ENCODE data around the gene SLC25A29. TPM values are rescaled to one million over a fixed set of nuclear protein-coding genes. Genes with fewer than 3 reads are reported as not detected.
"Not testable (repeated sequence)": the region's sequence is repeated elsewhere in the genome, so short reads cannot be mapped to it uniquely, and the experiment has no call there.

SLC25A29 gene
- polyA plus RNA-seq, 4 donors, result 8.3 to 32.7 (median 14.8) TPM

- not testable (repeated sequence) for H3K27ac ChIP-seq (ENCODE audit: low read depth in 1 of 3, low read length in 2 of 3); H3K4me1 ChIP-seq (ENCODE audit: control insufficient read depth in 3 of 3, insufficient read depth in 2 of 3, low read depth in 1 of 3, low read length in 2 of 3)
- WGBS, 3 donors, result 12 to 22% (median 20%) methylated on average over 18 of the region's 18 CpGs
Observed at GRCh38 chr14:100312110-100312876, 6.0 kb upstream of the SLC25A29 start.

GRCh38 chr14:100309028-100309737, 2.9 kb upstream of the SLC25A29 start:
- H3K27ac ChIP-seq (ENCODE audit: low read depth in 1 of 3, low read length in 2 of 3), result no peak overlapping the region
- H3K4me3 ChIP-seq (ENCODE audit: low read depth in 1 of 3, low read length in 3 of 3), result no peak overlapping the region
- H3K4me1 ChIP-seq (ENCODE audit: control insufficient read depth in 3 of 3, insufficient read depth in 2 of 3, low read depth in 1 of 3, low read length in 2 of 3), result peaks cover 0 to 24% (median 2%) of the 10 kb centered on the region in 3 donors
- no peak for FAIRE-seq
- no peaks in the 10 kb centered on the region for H3K9me3 ChIP-seq (ENCODE audit: control insufficient read depth in 2 of 2, insufficient read depth in 1 of 2, low read depth in 1 of 2, low read length in 1 of 2)
- 66 to 73% (median 70%) methylated on average over 8 of the region's 8 CpGs for WGBS, 3 donors
- DNase-seq, result no peak
- peaks cover 0 to 1% (median 0%) of the 10 kb centered on the region in 3 donors for H3K36me3 ChIP-seq (ENCODE audit: control insufficient read depth in 3 of 3, insufficient read depth in 2 of 3, low read depth in 1 of 3, low read length in 3 of 3)
- H3K27me3 ChIP-seq (ENCODE audit: control insufficient read depth in 3 of 3, insufficient read depth in 3 of 3, low read length in 3 of 3), result peaks cover 0 to 16% (median 0%) of the 10 kb centered on the region in 3 donors

More at GRCh38 chr14:100312110-100312876, 6.0 kb upstream of the SLC25A29 start:
- not testable (repeated sequence) for H3K9me3 ChIP-seq (ENCODE audit: control insufficient read depth in 2 of 2, insufficient read depth in 1 of 2, low read depth in 1 of 2, low read length in 1 of 2); DNase-seq; H3K4me3 ChIP-seq (ENCODE audit: low read depth in 1 of 3, low read length in 3 of 3); FAIRE-seq; H3K36me3 ChIP-seq (ENCODE audit: control insufficient read depth in 3 of 3, insufficient read depth in 2 of 3, low read depth in 1 of 3, low read length in 3 of 3)
- peaks cover 0 to 11% (median 0%) of the 10 kb centered on the region in 3 donors for H3K27me3 ChIP-seq (ENCODE audit: control insufficient read depth in 3 of 3, insufficient read depth in 3 of 3, low read length in 3 of 3)

- not testable (repeated sequence) for H3K36me3 ChIP-seq (ENCODE audit: control insufficient read depth in 3 of 3, insufficient read depth in 2 of 3, low read depth in 1 of 3, low read length in 3 of 3); FAIRE-seq; H3K27ac ChIP-seq (ENCODE audit: low read depth in 1 of 3, low read length in 2 of 3); DNase-seq; H3K4me3 ChIP-seq (ENCODE audit: low read depth in 1 of 3, low read length in 3 of 3); H3K9me3 ChIP-seq (ENCODE audit: control insufficient read depth in 2 of 2, insufficient read depth in 1 of 2, low read depth in 1 of 2, low read length in 1 of 2)
- 76 to 86% (median 78%) methylated on average over 6 of the region's 6 CpGs for WGBS, 3 donors
- peaks cover 0 to 16% (median 0%) of the 10 kb centered on the region in 3 donors for H3K27me3 ChIP-seq (ENCODE audit: control insufficient read depth in 3 of 3, insufficient read depth in 3 of 3, low read length in 3 of 3)
- peaks cover 0 to 24% (median 2%) of the 10 kb centered on the region in 3 donors for H3K4me1 ChIP-seq (ENCODE audit: control insufficient read depth in 3 of 3, insufficient read depth in 2 of 3, low read depth in 1 of 3, low read length in 2 of 3)
Observed at GRCh38 chr14:100308427-100308792, 2.2 kb upstream of the SLC25A29 start.

- Histone ChIP-seq H3K4me3 (ENCODE audit: low read depth in 1 of 3, low read length in 3 of 3) (peak overlapping the region in 1 of 3 donors; percentile 79), H3K27me3 (ENCODE audit: control insufficient read depth in 3 of 3, insufficient read depth in 3 of 3, low read length in 3 of 3) (peaks cover 0 to 12% (median 0%) of the 10 kb centered on the region in 3 donors), H3K27ac (ENCODE audit: low read depth in 1 of 3, low read length in 2 of 3) (no peak overlapping the region), H3K4me1 (ENCODE audit: control insufficient read depth in 3 of 3, insufficient read depth in 2 of 3, low read depth in 1 of 3, low read length in 2 of 3) (peaks cover 0 to 24% (median 2%) of the 10 kb centered on the region in 3 donors), H3K9me3 (ENCODE audit: control insufficient read depth in 2 of 2, insufficient read depth in 1 of 2, low read depth in 1 of 2, low read length in 1 of 2) (no peaks in the 10 kb centered on the region), H3K36me3 (ENCODE audit: control insufficient read depth in 3 of 3, insufficient read depth in 2 of 3, low read depth in 1 of 3, low read length in 3 of 3) (peaks cover 0 to 10% (median 0%) of the 10 kb centered on the region in 3 donors)
- WGBS, 3 donors, result 77 to 85% (median 77%) methylated on average over 5 of the region's 5 CpGs
- DNase-seq (no peak), FAIRE-seq (no peak)
Observed at GRCh38 chr14:100307766-100308426, 1.7 kb upstream of the SLC25A29 start.

- Histone ChIP-seq H3K27me3 (ENCODE audit: control insufficient read depth in 3 of 3, insufficient read depth in 3 of 3, low read length in 3 of 3) (peaks cover 0 to 8% (median 0%) of the 10 kb centered on the region in 3 donors), H3K27ac (ENCODE audit: low read depth in 1 of 3, low read length in 2 of 3) (peak overlapping the region in 2 of 3 donors; percentile 72 to 82), H3K9me3 (ENCODE audit: control insufficient read depth in 2 of 2, insufficient read depth in 1 of 2, low read depth in 1 of 2, low read length in 1 of 2) (no peaks in the 10 kb centered on the region), H3K4me3 (ENCODE audit: low read depth in 1 of 3, low read length in 3 of 3) (peak overlapping the region; percentile 59 to 79 (median 67)), H3K36me3 (ENCODE audit: control insufficient read depth in 3 of 3, insufficient read depth in 2 of 3, low read depth in 1 of 3, low read length in 3 of 3) (peaks cover 0 to 10% (median 0%) of the 10 kb centered on the region in 3 donors), H3K4me1 (ENCODE audit: control insufficient read depth in 3 of 3, insufficient read depth in 2 of 3, low read depth in 1 of 3, low read length in 2 of 3) (peaks cover 0 to 19% (median 2%) of the 10 kb centered on the region in 3 donors)
- DNase-seq (peak; percentile 31 to 65), FAIRE-seq (no peak)
- WGBS, 3 donors, result 4 to 16% (median 9%) methylated on average over 34 to 49 of the region's 49 CpGs
Observed at GRCh38 chr14:100306998-100307765, 938 bp upstream of the SLC25A29 start.

GRCh38 chr14:100305324-100306100, 732 bp downstream of the SLC25A29 start:
- Histone ChIP-seq H3K4me1 (ENCODE audit: control insufficient read depth in 3 of 3, insufficient read depth in 2 of 3, low read depth in 1 of 3, low read length in 2 of 3) (peaks cover 0 to 19% (median 2%) of the 10 kb centered on the region in 3 donors), H3K36me3 (ENCODE audit: control insufficient read depth in 3 of 3, insufficient read depth in 2 of 3, low read depth in 1 of 3, low read length in 3 of 3) (peaks cover 0 to 10% (median 0%) of the 10 kb centered on the region in 3 donors), H3K4me3 (ENCODE audit: low read depth in 1 of 3, low read length in 3 of 3) (peak overlapping the region; percentile 45 to 67 (median 58)), H3K27ac (ENCODE audit: low read depth in 1 of 3, low read length in 2 of 3) (peak overlapping the region; percentile 14 to 49 (median 33)), H3K9me3 (ENCODE audit: control insufficient read depth in 2 of 2, insufficient read depth in 1 of 2, low read depth in 1 of 2, low read length in 1 of 2) (no peaks in the 10 kb centered on the region), H3K27me3 (ENCODE audit: control insufficient read depth in 3 of 3, insufficient read depth in 3 of 3, low read length in 3 of 3) (peaks cover 0 to 5% (median 0%) of the 10 kb centered on the region in 3 donors)
- FAIRE-seq (no peak), DNase-seq (peak in 1 of 2 donors; percentile 51)
- WGBS, 3 donors, result 1% methylated on average over 50 to 65 of the region's 65 CpGs

- DNase-seq (peak; percentile 65 to 66), FAIRE-seq (no peak)
- Histone ChIP-seq H3K4me1 (ENCODE audit: control insufficient read depth in 3 of 3, insufficient read depth in 2 of 3, low read depth in 1 of 3, low read length in 2 of 3) (peaks cover 0 to 19% (median 2%) of the 10 kb centered on the region in 3 donors), H3K27me3 (ENCODE audit: control insufficient read depth in 3 of 3, insufficient read depth in 3 of 3, low read length in 3 of 3) (peaks cover 0 to 5% (median 0%) of the 10 kb centered on the region in 3 donors), H3K27ac (ENCODE audit: low read depth in 1 of 3, low read length in 2 of 3) (peak overlapping the region in 2 of 3 donors; percentile 33 to 49), H3K9me3 (ENCODE audit: control insufficient read depth in 2 of 2, insufficient read depth in 1 of 2, low read depth in 1 of 2, low read length in 1 of 2) (no peaks in the 10 kb centered on the region), H3K36me3 (ENCODE audit: control insufficient read depth in 3 of 3, insufficient read depth in 2 of 3, low read depth in 1 of 3, low read length in 3 of 3) (peaks cover 0 to 10% (median 0%) of the 10 kb centered on the region in 3 donors), H3K4me3 (ENCODE audit: low read depth in 1 of 3, low read length in 3 of 3) (peak overlapping the region in 2 of 3 donors; percentile 45 to 67)
- 4 to 11% (median 9%) methylated on average over 18 to 23 of the region's 23 CpGs for WGBS, 3 donors
Observed at GRCh38 chr14:100304825-100305323, 1.4 kb downstream of the SLC25A29 start.

Measured in small intestine (tissue), 7 donors.